GM19324 (cell line): ENCODE results near the gene ESRRA.

Experiments
- ATAC-seq: cut with Tn5 transposase; IDR thresholded peaks from one replicate; pipeline ENCODE4 v1.9.1; 2021; ENCODE audit warnings: mild to moderate bottlenecking, moderate library complexity; ENCODE audit not compliant: unreplicated experiment, low FRiP score

ESRRA gene

DNA sequence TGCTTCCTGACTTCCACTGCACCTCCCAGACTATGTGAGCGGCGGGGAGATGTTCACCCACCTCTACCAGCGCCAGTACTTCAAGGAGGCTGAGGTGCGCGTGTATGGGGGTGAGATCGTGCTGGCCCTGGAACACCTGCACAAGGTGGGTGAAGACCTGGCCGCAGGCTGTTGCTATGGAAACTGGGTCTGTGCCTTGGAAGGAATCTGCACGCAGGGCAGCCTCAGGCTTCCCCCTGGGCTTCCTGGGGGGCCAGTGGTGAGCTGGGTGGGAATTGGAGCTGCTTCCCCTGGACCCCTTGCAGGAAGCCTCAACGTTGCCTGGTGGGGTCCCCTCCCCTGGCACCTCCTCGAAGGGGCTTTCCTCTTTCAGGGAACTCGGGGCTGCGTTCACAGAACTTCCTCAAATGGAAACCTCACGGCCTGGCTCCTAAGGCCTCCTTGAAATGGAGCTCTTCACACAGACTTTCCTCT, 55.2 kb downstream of the ESRRA start:
- no peak for ATAC-seq

DNA sequence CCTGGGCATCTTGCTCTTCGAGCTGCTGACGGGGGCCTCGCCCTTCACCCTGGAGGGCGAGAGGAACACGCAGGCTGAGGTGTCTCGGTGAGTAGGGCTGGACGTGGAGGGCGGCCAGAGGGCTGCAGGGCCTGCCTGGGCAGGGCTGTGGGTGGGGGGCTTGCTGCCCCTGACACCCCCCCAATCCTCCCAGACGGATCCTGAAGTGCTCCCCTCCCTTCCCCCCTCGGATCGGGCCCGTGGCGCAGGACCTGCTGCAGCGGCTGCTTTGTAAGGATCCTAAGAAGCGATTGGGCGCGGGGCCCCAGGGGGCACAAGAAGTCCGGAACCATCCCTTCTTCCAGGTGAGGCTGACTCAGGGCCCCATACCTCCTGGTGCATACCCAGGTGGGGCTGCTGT, 56.3 kb downstream of the ESRRA start:
- ATAC-seq: no peak

DNA sequence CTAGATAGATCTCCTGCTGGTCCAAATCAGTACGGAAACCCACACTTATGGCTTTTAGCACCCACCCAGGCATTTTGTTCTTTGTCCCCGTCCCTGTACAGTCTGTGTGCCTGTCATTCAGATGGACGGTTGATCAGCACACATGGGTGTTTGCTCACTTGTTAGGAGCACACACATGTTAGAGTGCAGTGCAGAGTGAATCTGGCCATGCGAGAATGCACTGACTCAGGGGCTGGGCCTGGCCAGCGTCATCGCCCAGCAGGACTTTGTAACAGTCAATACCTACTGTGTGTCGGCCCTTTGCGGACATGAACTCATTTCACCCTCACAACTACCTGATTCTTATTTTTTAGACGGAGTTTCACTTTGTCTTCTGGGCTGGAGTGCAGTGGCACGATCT, 57.0 kb downstream of the ESRRA start:
- no peak for ATAC-seq

DNA sequence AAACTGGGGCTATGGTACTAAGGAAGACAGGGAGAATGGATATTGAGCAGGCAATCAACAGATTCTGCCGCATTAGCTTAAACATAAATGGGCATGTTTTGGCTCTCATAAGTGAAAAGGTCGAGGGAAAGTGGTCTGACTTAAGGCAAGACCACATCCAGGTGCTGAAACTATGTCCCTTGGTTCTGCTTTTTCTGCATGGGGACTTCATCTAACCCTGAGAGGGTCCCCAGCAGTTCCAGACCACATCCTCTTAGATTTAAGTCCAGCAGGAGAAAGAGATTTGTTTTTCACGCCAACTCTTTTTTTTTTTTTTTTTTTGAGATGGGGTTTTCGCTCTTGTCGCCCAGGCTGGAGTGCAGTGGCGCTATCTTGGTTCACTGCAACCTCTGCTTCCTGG, 59.1 kb downstream of the ESRRA start:
- no peak for ATAC-seq

DNA sequence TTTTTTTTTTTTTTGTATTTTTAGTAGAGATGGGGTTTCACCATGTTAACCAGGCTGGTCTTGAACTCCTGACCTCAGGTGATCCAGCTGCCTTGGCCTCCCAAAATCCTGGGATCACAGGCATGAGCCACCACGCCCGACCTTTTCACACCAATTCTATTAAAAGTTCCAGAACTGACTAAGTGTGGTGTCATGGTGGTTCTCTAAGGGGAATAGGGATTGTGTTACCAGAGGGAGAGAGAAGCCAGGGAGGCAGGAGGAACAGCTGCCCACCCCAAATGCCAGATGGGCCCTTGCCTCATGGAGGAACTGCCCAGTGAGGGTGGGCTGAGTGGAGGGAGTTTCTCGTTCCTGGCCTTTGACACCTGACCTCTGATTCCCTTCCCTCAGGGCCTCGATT, 59.6 kb downstream of the ESRRA start:
- no peak for ATAC-seq
